ENCODE data around the gene GPR107.

The GPR107 gene

DNA sequence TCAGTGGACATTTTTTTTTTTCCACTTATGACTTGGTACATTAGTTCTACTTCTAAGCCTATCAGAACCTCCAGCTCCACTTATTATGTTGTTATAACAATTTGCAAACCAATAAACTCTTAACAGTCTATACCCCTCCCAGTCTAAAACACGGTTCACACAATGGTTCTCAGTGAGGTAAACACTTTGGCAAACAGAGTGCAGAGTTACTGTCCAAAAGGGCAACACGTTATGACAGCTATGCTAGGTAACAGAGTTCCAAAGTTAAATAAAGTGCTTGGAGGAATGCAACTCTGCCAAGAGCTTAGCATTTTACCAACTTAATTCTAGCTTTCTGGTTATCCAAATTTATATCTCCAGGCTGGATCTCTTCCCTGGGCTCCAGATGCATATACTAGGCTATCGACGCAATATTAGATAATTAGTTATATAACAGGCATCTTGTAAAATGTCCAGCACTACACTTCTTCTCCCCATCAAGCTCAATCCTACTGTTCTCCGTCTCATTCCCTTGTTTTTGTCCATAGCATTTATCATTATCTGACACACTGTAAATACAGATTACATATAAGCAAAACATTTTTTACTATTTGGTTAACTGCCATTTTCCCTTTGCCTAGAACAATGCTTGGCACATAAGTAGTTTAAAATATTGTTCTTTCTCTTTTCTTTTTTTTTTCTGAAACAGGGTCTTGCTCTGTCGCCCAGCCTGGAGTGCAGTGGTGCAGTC is 25.0 kb upstream of the GPR107 start:
- DNase-seq: no peak

DNA sequence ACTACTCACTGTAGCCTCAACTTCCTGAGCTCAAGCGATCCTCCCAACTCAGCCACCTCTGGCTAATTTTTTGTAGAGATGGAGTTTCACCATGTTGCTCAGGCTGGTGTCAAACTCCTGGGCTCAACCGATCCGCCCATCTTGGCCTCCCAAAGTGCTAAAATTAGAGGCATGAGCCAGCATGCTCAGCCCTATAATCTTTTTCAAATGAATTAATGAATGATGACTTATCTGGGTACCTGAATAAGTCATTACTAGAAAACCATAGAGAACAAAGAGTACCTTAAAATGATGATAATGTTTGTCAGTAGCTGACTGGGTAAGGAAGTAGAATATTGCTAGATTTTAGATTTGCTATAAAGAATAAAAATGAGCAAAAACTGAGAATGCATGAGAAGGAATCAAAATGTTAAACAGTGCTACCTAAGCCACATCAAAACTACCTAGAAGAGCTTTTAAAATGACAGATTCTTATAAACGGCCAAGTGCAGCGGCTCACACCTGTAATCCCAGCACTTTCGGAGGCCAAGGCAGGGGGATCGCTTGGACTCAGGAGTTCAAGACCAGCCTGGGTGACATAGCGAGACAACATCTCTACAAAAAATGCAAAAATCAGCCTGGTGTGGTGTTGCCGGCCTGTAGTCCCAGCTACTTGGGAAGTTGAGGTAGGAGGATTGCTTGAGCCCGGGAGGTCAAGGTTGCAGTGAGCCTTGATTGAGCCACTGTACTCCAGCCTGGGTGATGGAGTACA is 24.3 kb upstream of the GPR107 start:
- DNase-seq: no peak

DNA sequence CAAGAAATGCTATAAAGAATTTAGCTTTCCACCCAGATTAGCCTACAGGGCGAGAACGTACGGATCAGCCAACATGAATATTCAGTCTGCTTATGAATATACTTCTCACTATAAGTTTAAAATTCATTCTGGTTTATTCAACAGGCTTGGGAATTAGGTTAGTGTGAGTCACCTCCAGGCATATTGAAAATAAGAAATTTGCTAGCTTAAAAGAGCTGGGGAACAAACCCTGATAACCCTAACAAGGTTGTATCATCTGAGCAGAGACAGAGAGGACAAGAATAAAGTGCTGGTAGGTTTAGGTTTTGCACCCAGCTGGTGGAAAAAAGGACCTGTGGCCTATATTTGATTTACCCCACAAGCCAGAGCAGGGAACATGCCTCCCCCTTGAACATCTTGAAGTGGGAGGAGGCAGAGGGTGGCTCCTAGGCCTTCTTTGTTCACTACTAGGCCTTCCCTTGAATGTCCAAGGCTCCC is 23.0 kb upstream of the GPR107 start:
- no peak for DNase-seq

DNA sequence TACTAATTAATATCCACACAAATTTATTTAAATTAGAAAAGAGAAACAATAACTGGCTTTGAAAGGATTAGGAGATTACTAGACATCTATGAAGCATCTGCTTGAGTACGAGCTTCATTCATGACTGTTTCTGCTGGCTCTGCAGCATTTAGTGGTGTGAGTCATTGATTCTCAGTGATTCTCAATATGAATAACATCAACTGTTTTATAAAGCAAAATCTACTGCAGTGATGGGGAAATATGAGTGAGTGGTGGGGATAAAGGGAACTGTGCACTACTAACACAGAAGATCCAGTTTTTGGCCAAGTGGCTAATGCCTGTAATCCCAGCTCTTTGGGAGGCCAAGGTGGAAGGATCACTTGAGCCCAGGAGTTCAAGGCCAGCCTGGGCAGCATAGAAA is 19.1 kb upstream of the GPR107 start:
- DNase-seq: no peak

DNA sequence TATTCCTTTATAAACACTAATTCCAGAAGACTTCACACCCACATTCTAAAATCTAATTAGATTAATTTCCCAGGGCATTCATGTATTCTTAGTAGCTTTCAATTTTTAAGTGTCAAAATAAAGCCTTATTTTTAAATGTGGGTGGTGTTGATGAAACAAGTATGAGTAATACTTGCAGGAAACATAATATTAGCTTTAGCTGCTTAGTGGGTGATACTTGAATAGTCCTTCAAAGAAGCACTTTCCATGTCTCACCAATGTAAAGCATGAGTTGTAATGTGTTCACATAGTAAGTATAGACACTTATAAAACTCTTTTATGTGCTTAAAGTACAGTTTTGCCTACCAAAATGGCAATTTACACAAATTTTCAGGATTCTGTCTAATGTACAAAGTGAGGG is 17.6 kb upstream of the GPR107 start:
- no peak for DNase-seq

GRCh38 chr9:130039528-130040147 is 14.1 kb upstream of the GPR107 start:
- DNase-seq: peak in 1 of 2 experiments; percentile 11

DNA sequence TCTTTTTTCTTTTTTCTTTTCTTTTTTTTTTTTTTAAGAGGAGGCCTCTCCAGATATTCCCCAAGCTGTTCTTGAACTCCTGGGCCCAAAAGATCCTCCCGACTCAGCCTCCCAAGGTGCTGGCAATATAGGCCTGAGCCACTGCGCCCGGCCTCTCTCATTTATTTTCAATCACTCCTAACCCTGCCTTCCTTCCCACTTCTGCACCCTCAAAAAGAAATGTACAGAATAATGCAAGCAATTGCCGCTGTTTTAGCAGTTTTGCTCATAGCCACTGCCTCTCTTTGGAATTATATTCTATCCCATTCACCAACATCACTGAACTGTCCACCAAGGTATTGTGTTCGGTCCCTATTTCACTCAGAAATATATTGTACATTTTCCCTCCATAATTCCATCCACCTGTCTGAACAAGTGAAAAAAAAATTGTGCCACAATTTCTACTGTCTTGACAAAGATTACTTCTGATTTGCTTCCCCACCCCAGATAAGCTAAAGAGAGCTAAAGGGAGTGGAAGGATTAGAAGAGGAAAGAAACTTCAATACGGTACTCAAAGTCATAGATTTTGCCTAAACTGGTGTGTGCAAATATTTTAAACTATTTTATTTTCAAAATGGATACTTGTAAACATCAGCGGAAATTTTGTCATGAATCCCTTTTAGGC is 12.6 kb upstream of the GPR107 start:
- no peak for DNase-seq

DNA sequence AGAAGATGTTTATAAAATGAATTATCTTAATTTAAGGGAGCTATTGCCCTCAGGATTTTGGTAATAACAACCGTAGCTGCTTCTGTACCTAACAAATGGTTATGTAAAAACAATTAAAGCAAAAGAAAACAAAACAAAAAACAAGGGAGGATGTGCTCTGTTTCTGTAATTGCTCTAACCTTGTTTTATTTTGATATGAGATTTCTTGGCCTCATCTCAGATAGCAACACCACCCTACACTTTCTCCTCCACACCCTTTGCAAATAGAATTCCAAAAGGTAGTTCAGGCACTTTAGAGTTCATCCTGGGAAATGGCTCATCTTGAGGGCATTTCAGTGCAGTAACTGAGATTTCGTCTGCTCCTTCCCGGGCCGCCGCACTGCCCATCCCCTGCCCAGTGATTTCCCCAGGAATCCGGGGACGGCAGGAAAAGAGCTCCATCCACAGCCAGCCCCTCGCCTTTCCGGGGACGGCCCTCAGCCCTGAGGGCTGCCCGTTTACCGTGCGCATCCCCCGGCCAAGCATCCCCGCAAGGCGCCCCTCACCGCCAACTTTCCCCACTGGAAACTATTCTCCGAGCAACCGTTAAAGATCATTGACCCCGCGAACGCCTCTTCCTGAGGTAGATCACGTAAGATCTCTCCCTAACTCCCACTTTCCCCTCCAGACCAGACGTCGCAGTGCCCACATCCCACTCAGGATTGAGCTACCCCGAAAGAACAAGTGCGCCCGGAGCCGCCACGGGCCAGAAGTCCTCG is 11.9 kb upstream of the GPR107 start:
- DNase-seq: no peak

DNA sequence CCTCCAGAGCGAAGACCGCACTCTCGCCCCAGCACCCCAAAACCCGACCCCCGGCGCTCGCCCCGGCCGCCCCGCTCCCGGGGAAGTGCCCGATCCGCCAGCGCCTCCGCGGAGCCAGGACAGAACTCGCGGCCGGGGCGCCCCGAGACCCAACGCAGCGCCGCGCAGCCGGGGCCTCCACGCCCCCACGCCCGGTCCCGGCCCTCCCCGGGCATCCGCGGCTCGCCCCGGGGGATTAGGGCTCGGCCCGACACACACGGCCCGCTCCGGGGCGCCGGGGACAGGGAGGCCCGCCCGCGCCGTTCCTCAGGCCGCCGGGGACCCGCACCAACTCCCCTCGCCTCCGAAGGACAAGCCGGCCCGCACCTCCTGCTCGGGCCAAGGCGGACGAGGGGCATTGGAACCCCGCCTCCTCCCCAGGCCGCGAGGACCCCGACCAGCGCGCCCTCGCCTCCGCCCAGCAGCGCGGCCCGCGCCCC is 11.3 kb upstream of the GPR107 start:
- no peak for DNase-seq

DNA sequence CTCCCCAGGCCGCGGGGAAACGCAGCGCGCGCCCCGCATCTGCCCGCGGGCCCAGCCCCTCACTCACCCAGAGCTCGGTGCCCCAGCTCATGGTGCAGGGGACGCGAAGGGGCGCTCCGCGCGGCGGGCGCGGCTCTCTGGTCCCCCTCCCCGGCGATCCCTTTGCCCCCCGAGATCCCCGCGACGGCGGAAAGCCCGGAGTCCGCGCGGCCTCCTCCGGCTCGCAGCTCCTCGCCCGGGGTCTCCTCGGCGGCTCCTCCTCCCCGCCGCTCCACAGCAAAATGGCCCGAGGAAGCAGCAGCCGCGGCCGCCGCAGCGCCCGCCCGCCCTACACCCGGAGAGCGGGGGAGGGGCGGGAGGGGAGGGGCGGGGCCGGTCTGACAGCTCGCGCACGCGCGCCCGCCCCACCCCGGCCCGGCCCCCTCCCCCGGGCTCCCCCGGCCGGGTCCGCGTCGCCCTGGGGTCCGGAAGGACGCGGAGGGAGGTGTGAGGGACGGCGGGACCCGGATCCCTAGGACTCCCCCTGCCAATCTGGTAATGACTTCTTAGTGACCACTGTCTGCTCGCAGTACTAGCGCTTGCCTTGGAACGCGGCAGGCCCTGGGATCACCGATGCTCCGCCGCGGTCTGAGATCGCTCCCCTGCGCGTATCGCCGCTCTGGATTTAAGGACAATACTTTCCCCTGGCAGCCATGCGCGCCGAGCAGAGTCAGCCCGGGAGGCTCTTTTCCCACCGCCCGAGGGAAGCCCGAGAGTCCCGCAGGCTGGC is 10.6 kb upstream of the GPR107 start, which contains the start of gene FNBP1:
Gene FNBP1 (minus strand): TSS at position 305 of the 769 bp plus-strand sequence. CDS start 214 bp downstream, at position 91.
- DNase-seq: peak in 1 of 2 experiments; percentile 34

- no peak for DNase-seq
These were observed 9.8 kb upstream of the GPR107 start for GRCh38 chr9:130043654-130044623.

- DNase-seq: no peak
These were observed 7.8 kb upstream of the GPR107 start for GRCh38 chr9:130045725-130046450.

GRCh38 chr9:130049431-130050210 is 4.1 kb upstream of the GPR107 start:
- no peak for DNase-seq

DNA sequence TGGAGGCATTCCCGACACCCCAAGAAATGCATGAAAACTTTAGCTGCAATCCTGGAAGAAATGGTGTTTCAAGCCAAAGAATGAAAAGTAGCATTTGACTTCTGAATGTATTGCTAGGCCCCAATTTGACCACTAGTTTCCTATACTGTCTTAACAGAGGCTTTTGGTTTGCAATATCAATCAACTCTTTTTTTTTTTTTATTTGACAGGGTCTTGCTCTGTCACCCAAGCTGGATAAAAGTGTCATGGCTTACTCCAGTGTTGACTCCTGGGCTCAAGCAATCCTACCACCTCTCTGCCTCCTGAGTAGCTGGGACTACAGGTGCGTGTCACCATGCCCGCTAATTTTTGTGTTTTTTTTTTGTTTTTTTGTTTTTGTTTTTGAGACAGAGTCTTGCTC is 3.2 kb upstream of the GPR107 start:
- DNase-seq: no peak

GRCh38 chr9:130051855-130052254 is 1.9 kb upstream of the GPR107 start:
- DNase-seq: no peak

GRCh38 chr9:130053109-130053503 is 600 bp upstream of the GPR107 start:
- no peak for DNase-seq

DNA sequence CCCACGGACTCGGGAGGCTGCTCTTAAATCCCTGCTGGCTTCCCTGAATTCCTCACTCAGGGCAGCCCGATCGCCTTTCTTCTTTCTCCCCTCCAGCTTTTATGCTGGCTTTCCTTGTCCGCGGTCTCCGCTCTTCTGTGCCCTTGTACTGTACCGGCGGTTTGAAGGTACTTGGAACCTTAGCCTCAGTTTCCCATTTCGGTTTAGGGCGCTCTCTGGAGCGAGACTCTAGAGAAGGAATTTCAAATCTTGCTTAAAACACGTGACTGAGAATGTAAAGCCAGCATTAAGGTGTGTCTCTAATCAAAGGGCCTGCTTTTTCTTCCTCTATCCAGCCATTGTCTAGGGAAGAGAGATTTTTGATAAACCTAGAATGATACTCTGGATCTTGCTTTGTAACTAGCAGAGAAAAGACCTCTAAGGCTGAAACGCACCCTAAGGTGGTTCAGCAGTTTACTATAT is 650 bp downstream of the GPR107 start:
- DNase-seq: no peak

DNA sequence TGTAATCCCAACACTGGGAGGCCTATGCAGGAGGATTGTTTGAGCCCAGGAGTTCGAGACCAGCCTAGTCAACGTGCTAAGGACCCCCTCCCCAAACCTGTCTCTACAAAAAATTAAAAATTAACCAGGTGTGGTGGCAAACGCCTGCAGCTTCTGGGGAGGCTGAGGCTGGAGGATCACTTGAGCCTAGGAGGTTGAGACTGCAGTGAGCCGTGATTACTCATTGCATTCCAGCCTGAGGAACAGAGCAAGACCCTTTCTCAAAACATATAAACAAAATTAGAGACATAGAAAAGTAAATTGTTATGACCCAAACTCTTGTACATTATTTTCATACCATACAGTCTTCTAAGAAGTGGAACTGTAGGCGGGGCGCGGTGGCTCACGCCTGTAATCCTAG is 1.1 kb downstream of the GPR107 start:
- no peak for DNase-seq

- DNase-seq: no peak
These were observed 4.4 kb downstream of the GPR107 start for GRCh38 chr9:130058154-130058553.

Measured in cerebellar nuclear complex (tissue), 1 donor.